HepG2 (cell line): ENCODE results near the gene SLC35F4. TPM values are rescaled to one million over a fixed set of nuclear protein-coding genes. Genes with fewer than 3 reads are reported as not detected.
A peak's percentile ranks its signal among the peaks of the same experiment; 100 is the strongest.

ENCODE experiments used
- ATAC-seq: fragments of 200-7000 bp; cut with Tn5 transposase; 3 replicates; pipeline ENCODE4 v1.9.1; 2020; ENCODE audit warnings: mild to moderate bottlenecking, moderate library complexity
- BruUV-seq: library from RNA; stranded (reverse); fragments of 400-500 nt; replicated peaks from 2 replicates; lab custom pipeline; 2021; lab: Mats Ljungman, UMichigan
- CTCF ChIA-PET: fragments of 300-600 bp; formaldehyde crosslinking; extraction: SDS; loops from one replicate; lab custom pipeline; 2021; ENCODE audit warnings: low total read pairs, inconsistent platforms, low intra/inter-chr PET ratio; lab: Yijun Ruan, JAX
- POLR2A ChIA-PET: fragments of 350-600 bp; sonication (Branson Sonifier 250); formaldehyde crosslinking; loops from one replicate; lab custom pipeline; 2020; ENCODE audit warnings: antibody characterized with exemption, inconsistent platforms; lab: Yijun Ruan, JAX
- DNase-seq: peaks from one replicate; pipeline ENCODE4 v3.0.0-alpha.2; 2015; ENCODE audit warnings: low spot score
- FAIRE-seq: peaks from 3 replicates; lab custom pipeline; 2011; peaks lifted over from hg19 to GRCh38; lab: Jason Lieb, UNC
- H2AFZ ChIP-seq: one replicate; pipeline ENCODE4 v1.6.1; 2011; ENCODE audit warnings: low read length, inconsistent platforms
- H3K27ac ChIP-seq: fragments of 300-600 bp; 3 replicates; pipeline ENCODE4 v1.8.0; 2011; ENCODE audit warnings: mixed run types, mild to moderate bottlenecking, mixed read lengths, low read length, inconsistent platforms; ENCODE audit not compliant: insufficient read depth; ENCODE audit errors: extremely low read length
- H3K27me3 ChIP-seq, 2 experiments: fragments of 200-600 bp in 1 of 2; 2 replicates in 1 of 2; 3 replicates in 1 of 2; pipeline versions ENCODE4 v1.6.0 to v1.8.0; 2011; ENCODE audit warnings: low read length in 2 of 2, mild to moderate bottlenecking in 2 of 2, moderate library complexity in 2 of 2, inconsistent platforms in 1 of 2; ENCODE audit not compliant: insufficient read depth in 2 of 2, control insufficient read depth in 1 of 2
- H3K36me3 ChIP-seq, 2 experiments: fragments of 200-600 bp in 1 of 2; replicated peaks in 1 of 2; 2 replicates in 1 of 2; 3 replicates in 1 of 2; pipeline versions ENCODE4 v1.5.1 to v1.8.0; 2011; ENCODE audit warnings: low read length in 2 of 2, inconsistent platforms in 1 of 2; ENCODE audit not compliant: insufficient read depth in 2 of 2, control insufficient read depth in 1 of 2
- H3K4me1 ChIP-seq: 2 replicates; pipeline ENCODE4 v1.5.1; 2012; ENCODE audit warnings: low read length, inconsistent platforms; ENCODE audit not compliant: insufficient read depth
- H3K4me2 ChIP-seq: 2 replicates; pipeline ENCODE4 v1.6.0; 2011; ENCODE audit warnings: low read depth, low read length, inconsistent platforms
- H3K4me3 ChIP-seq, 3 experiments: fragments of 200-600 bp in 1 of 3; sonication (generic), shearing (Covaris generic) in 1 of 3; replicated peaks in 1 of 3; 2 replicates each; pipeline ENCODE4 v1.5.1; 2011 to 2016; ENCODE audit warnings: low read length in 3 of 3, inconsistent platforms in 2 of 3, low read depth in 2 of 3, mild to moderate bottlenecking in 2 of 3, control low read depth in 1 of 3, mixed read lengths in 1 of 3; ENCODE audit not compliant: insufficient read depth in 1 of 3
- H3K79me2 ChIP-seq: one replicate; pipeline ENCODE4 v1.6.1; 2011; ENCODE audit warnings: low read length, inconsistent platforms; ENCODE audit not compliant: insufficient read depth
- H3K9ac ChIP-seq: 2 replicates; pipeline ENCODE4 v1.6.0; 2011; ENCODE audit warnings: mild to moderate bottlenecking, low read depth, low read length, inconsistent platforms; ENCODE audit not compliant: insufficient read depth
- H3K9me3 ChIP-seq: 2 replicates; pipeline ENCODE4 v1.5.1; 2012; ENCODE audit warnings: mild to moderate bottlenecking, low read length
- H4K20me1 ChIP-seq: 2 replicates; pipeline ENCODE4 v1.6.0; 2011; ENCODE audit warnings: inconsistent platforms, mild to moderate bottlenecking, low read length, moderate library complexity; ENCODE audit not compliant: insufficient read depth
- CTCF ChIP-seq: sonication (generic); formaldehyde crosslinking; IDR thresholded peaks from 2 replicates; pipeline ENCODE4 v1.5.0; 2020; ENCODE audit warnings: mild to moderate bottlenecking, missing genetic modification reagents, moderate library complexity
- DBP ChIP-seq: sonication (generic); formaldehyde crosslinking; IDR thresholded peaks from 2 replicates; pipeline ENCODE4 v1.4.0; 2020; ENCODE audit warnings: missing genetic modification reagents; ENCODE audit errors: not compliant biosample characterization
- FOXC1 ChIP-seq: sonication (generic); formaldehyde crosslinking; IDR thresholded peaks from 2 replicates; pipeline ENCODE4 v1.8.0; 2022; ENCODE audit warnings: mild to moderate bottlenecking, missing genetic modification reagents, borderline replicate concordance
- HIC2 ChIP-seq: sonication (generic); formaldehyde crosslinking; IDR thresholded peaks from 2 replicates; pipeline ENCODE4 v1.9.0; 2022; ENCODE audit warnings: low read depth, missing genetic modification reagents
- HOXD1 ChIP-seq: sonication (generic); formaldehyde crosslinking; IDR thresholded peaks from 2 replicates; pipeline ENCODE4 v1.5.0; 2020; ENCODE audit warnings: missing genetic modification reagents
- ISX ChIP-seq: sonication (generic); formaldehyde crosslinking; conservative IDR thresholded peaks from 2 replicates; pipeline ENCODE4 v1.5.0; 2020; ENCODE audit warnings: missing genetic modification reagents
- KLF15 ChIP-seq: sonication (generic); formaldehyde crosslinking; IDR thresholded peaks from 2 replicates; pipeline ENCODE4 v1.8.1; 2023; ENCODE audit warnings: borderline replicate concordance, mild to moderate bottlenecking, inconsistent platforms, missing genetic modification reagents, mixed read lengths
- NRL ChIP-seq: sonication (generic); formaldehyde crosslinking; IDR thresholded peaks from 2 replicates; pipeline ENCODE4 v1.5.0; 2020; ENCODE audit warnings: missing genetic modification reagents, mild to moderate bottlenecking, moderate library complexity, borderline replicate concordance
- RARG ChIP-seq: sonication (generic); formaldehyde crosslinking; IDR thresholded peaks from 2 replicates; pipeline ENCODE4 v1.4.0; 2020; ENCODE audit warnings: low read depth, mild to moderate bottlenecking, missing genetic modification reagents
- RNF2 ChIP-seq: fragments of 450-650 bp; conservative IDR thresholded peaks from 2 replicates; pipeline ENCODE4 v1.6.1; 2016; ENCODE audit warnings: low read depth
- SAFB2 ChIP-seq: sonication (generic); formaldehyde crosslinking; IDR thresholded peaks from 2 replicates; pipeline ENCODE4 v1.5.1; 2020; ENCODE audit warnings: missing genetic modification reagents, low read depth, mild to moderate bottlenecking, borderline replicate concordance
- SKI ChIP-seq: fragments of 450-650 bp; IDR thresholded peaks from one replicate; pipeline ENCODE4 v1.6.1; 2018; ENCODE audit warnings: mild to moderate bottlenecking; ENCODE audit not compliant: partially characterized antibody
- SMC3 ChIP-seq: IDR thresholded peaks from 2 replicates; pipeline ENCODE4 v1.6.1; 2011; ENCODE audit warnings: low read length, improper control_type of control experiment
- SP4 ChIP-seq: sonication (generic); formaldehyde crosslinking; IDR thresholded peaks from 2 replicates; pipeline ENCODE4 v1.8.1; 2023; ENCODE audit warnings: mild to moderate bottlenecking, missing genetic modification reagents
- STAG1 ChIP-seq: sonication (generic); formaldehyde crosslinking; IDR thresholded peaks from 2 replicates; pipeline ENCODE4 v1.4.0; 2020; ENCODE audit warnings: missing genetic modification reagents
- XRCC5 ChIP-seq: fragments of 200-400 bp; formaldehyde crosslinking; optimal IDR thresholded peaks from 2 replicates; pipeline ENCODE3; 2017; ENCODE audit warnings: mild to moderate bottlenecking, low read length
- ZFP41 ChIP-seq: sonication (generic); formaldehyde crosslinking; IDR thresholded peaks from 2 replicates; pipeline ENCODE4 v1.4.0; 2020; ENCODE audit warnings: mild to moderate bottlenecking, missing genetic modification reagents, borderline replicate concordance
- ZNF460 ChIP-seq: sonication (generic); formaldehyde crosslinking; IDR thresholded peaks from 2 replicates; pipeline ENCODE4 v1.5.1; 2020; ENCODE audit warnings: missing genetic modification reagents, mild to moderate bottlenecking, borderline replicate concordance
- ZNF513 ChIP-seq: sonication (generic); formaldehyde crosslinking; conservative IDR thresholded peaks from 2 replicates; pipeline ENCODE4 v1.5.0; 2020; ENCODE audit warnings: missing genetic modification reagents
- ZNF746 ChIP-seq: sonication (generic); formaldehyde crosslinking; IDR thresholded peaks from 2 replicates; pipeline ENCODE4 v1.8.0; 2022; ENCODE audit warnings: mild to moderate bottlenecking, missing genetic modification reagents
- WGBS: methylation state at CpG from one replicate; pipeline ENCODE4 v1.1.6; 2017; ENCODE audit warnings: low lambda C conversion rate; 5-methylcytosine and 5-hydroxymethylcytosine counted together
- in situ Hi-C: cut with HindIII; loops from 2 replicates; pipeline ENCODE4 v1.10.0; 2017; ENCODE audit warnings: low pct_unique_long_range_greater_than_20kb; ENCODE audit not compliant: extremely low pct_ligation_motif_present
- intact Hi-C: fragments of 100-400 bp; cut with micrococcal nuclease; formaldehyde crosslinking; loops from one replicate; pipeline ENCODE4 v1.10.0; 2022; ENCODE audit not compliant: unreplicated experiment
- polyA plus RNA-seq, 8 experiments: library from polyadenylated mRNA; depleted of rRNA in 3 of 8; stranded (reverse) in 7 of 8; unstranded in 1 of 8; fragments of >200 nt; fragmentation: Illumina TruSeq in 4 of 8; extraction: Trizol in 4 of 8; gene quantifications; 2 replicates each; pipeline versions ENCODE4 v1.2.1 to v1.2.3, GENCODE V29; 2011 to 2016; ENCODE audit warnings: low read depth in 4 of 8, missing spikeins in 1 of 8, mixed read lengths in 1 of 8; ENCODE audit not compliant: insufficient read depth in 1 of 8
- total RNA-seq, 5 experiments: library from RNA; depleted of rRNA; stranded (reverse); fragments of >200 nt; fragmentation: Illumina TruSeq; extraction: Trizol; gene quantifications; 2 replicates each; pipeline ENCODE4 v1.2.3, GENCODE V29; 2016; ENCODE audit warnings: low read depth in 1 of 5

Gene SLC35F4
- total and polyA plus RNA-seq, 2 of the 13 experiments (the other 11 are each of a cell fraction or from before 2014, with no cell fraction given): not detected

GRCh38 chr14:57871459-57872080 lies 5.7 kb upstream of the SLC35F4 start:
- no peak overlapping the region for H3K4me2 ChIP-seq
- peak; percentile 26 for DNase-seq
- no peaks in the 10 kb centered on the region for H3K36me3 ChIP-seq
- no peak overlapping the region for H3K4me3 ChIP-seq
- peak; percentile 80 for ATAC-seq
- H4K20me1 ChIP-seq: no peaks in the 10 kb centered on the region
- BruUV-seq: no TSS peak
- no peak for FAIRE-seq
- H3K9me3 ChIP-seq: no peaks in the 10 kb centered on the region
- H3K4me1 ChIP-seq: peaks cover 11% of the 10 kb centered on the region
- H3K79me2 ChIP-seq: no peaks in the 10 kb centered on the region
- no peaks in the 10 kb centered on the region for H3K27me3 ChIP-seq
- 31% methylated on average over 2 of the region's 2 CpGs for WGBS
- in situ Hi-C loops: no loop called here
- ChIA-PET POLR2A (no interaction called here), CTCF (interaction anchor here (1.8 kb wide), 1 partner anchor 179 kb away, joined by 8 read pairs; no protein-coding TSS in a partner anchor)
- intact Hi-C loops: loop anchor here (1.0 to 2.0 kb wide), 2 partner anchors 179 to 385 kb away; no protein-coding TSS in a partner anchor
- no peak overlapping the region for H2AFZ ChIP-seq
- H3K9ac ChIP-seq: no peak overlapping the region
- H3K27ac ChIP-seq: no peak overlapping the region
- TF ChIP-seq ISX (CRISPR knock-in tag): no peak
- no peak for TF ChIP-seq ZNF513 (CRISPR knock-in tag)
- no peak for TF ChIP-seq SAFB2
- TF ChIP-seq ZNF460 (CRISPR knock-in tag): no peak
- TF ChIP-seq RNF2: no peak
- TF ChIP-seq NRL (CRISPR knock-in tag): no peak
- no peak for TF ChIP-seq SKI
- TF ChIP-seq CTCF (CRISPR knock-in tag): peak; percentile 54
- no peak for TF ChIP-seq KLF15 (CRISPR knock-in tag)
- TF ChIP-seq XRCC5: no peak
- TF ChIP-seq FOXC1: no peak
- no peak for TF ChIP-seq DBP (CRISPR knock-in tag)
- TF ChIP-seq SMC3: peak; percentile 42; the same call in 1 of the 2 replicates
- TF ChIP-seq ZNF746: no peak
- TF ChIP-seq HOXD1 (CRISPR knock-in tag): no peak
- TF ChIP-seq RARG (CRISPR knock-in tag): no peak
- no peak for TF ChIP-seq ZFP41 (CRISPR knock-in tag)
- TF ChIP-seq STAG1 (CRISPR knock-in tag): peak; percentile 38
- TF ChIP-seq SP4 (CRISPR knock-in tag): no peak
- no peak for TF ChIP-seq HIC2 (CRISPR knock-in tag)
